Upper lobe of left lung (tissue), 4 donors: ENCODE data around the gene SLC25A22.

Experiments
- EP300 ChIP-seq, 4 donors: sonication (generic); formaldehyde crosslinking; IDR thresholded peaks; one replicate each; pipeline ENCODE4 v1.5.1; 2017; ENCODE audit warnings: antibody characterized with exemption in 4 of 4, control low read depth in 2 of 4
- POLR2A ChIP-seq, 4 donors: fragments of 450-650 bp; IDR thresholded peaks; one replicate each; pipeline ENCODE4 v1.5.1; 2016 to 2017; ENCODE audit warnings: antibody characterized with exemption in 4 of 4, mild to moderate bottlenecking in 2 of 4

GRCh38 chr11:761526-762108 is 36.5 kb downstream of the SLC25A22 start:
- TF ChIP-seq EP300 (IDR thresholded peaks at IDR 0.05) = no peak
- TF ChIP-seq POLR2A (IDR thresholded peaks at IDR 0.05) = no peak
